Vagina (tissue), 2 donors: Measurements from ENCODE around the gene ZRANB1. TPM values are rescaled to one million over a fixed set of nuclear protein-coding genes. Genes with fewer than 3 reads are reported as not detected.
"Not testable (repeated sequence)": the region's sequence is repeated elsewhere in the genome, so short reads cannot be mapped to it uniquely, and the experiment has no call there.

Experiments
- DNase-seq, 2 donors: peaks; one replicate each; pipeline ENCODE4 v3.0.0-alpha.2; 2017; ENCODE audit errors: extremely low spot score in 2 of 2
- H3K27ac ChIP-seq: fragments of 200-600 bp; sonication (generic); one replicate; pipeline ENCODE4 v1.5.1; 2019
- H3K27me3 ChIP-seq: fragments of 200-600 bp; sonication (generic); one replicate; pipeline ENCODE4 v1.5.1; 2019
- H3K36me3 ChIP-seq, 2 donors: fragments of 200-600 bp; sonication (generic); one replicate each; pipeline ENCODE4 v1.5.1; 2017 to 2019
- H3K4me1 ChIP-seq: fragments of 200-600 bp; sonication (generic); one replicate; pipeline ENCODE4 v1.5.1; 2019
- H3K4me3 ChIP-seq, 2 donors: fragments of 200-600 bp; sonication (generic); 1 replicate in 1 of 2; 2 replicates in 1 of 2; pipeline ENCODE4 v1.5.1; 2016 to 2019
- H3K9me3 ChIP-seq: fragments of 200-600 bp; sonication (generic); one replicate; pipeline ENCODE4 v1.5.1; 2019
- POLR2A ChIP-seq, 2 donors: fragments of 450-650 bp; IDR thresholded peaks; one replicate each; pipeline ENCODE4 v1.6.1; 2017; ENCODE audit warnings: antibody characterized with exemption in 2 of 2, mild to moderate bottlenecking in 2 of 2, moderate library complexity in 2 of 2
- POLR2AphosphoS5 ChIP-seq, 2 donors: sonication (generic); formaldehyde crosslinking; IDR thresholded peaks; one replicate each; pipeline ENCODE4 v1.9.0; 2017; ENCODE audit warnings: antibody characterized with exemption in 2 of 2, mild to moderate bottlenecking in 2 of 2, low read depth in 1 of 2; ENCODE audit not compliant: insufficient read depth in 1 of 2
- intact Hi-C: fragments of 100-400 bp; cut with DNase I; formaldehyde crosslinking; loops from one replicate; pipeline ENCODE4 v1.15.1; 2023
- total RNA-seq: library from RNA; depleted of rRNA; stranded (reverse); fragments of >200 nt; gene quantifications from one replicate; pipeline ENCODE4 v1.2.3, GENCODE V29; 2016
- TF ChIP-seq, protein P1 (sequence below), 3 experiments: fragments of 450-650 bp in 2 of 3; fragments of 200-600 bp in 1 of 3; sonication (generic) in 1 of 3; IDR thresholded peaks; one replicate each; pipeline ENCODE4 v1.5.1; 2017 to 2019; ENCODE audit warnings: antibody characterized with exemption in 3 of 3, mild to moderate bottlenecking in 2 of 3, moderate library complexity in 2 of 3

The ZRANB1 gene
- total RNA-seq, 1 donor from 2014 or later = 23.8 TPM

DNA sequence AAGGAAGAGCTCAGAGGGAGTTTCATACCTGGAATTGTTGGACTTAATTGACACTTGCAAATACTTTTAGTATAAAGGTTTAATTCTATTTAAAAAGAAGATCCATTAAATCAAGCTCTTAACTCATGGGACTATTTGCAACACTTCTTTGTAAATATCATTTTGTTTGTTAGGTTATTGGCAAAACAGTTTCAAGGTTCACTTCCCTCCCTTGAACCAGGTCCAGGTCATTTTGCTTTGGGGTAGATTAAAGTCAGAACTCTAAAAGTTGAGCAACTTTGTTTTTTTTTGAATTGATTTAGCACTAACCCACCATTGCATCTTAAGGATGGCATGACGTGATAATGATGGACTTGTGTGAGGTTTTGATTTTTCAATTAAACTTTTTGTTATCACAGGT lies 45.9 kb downstream of the ZRANB1 start:
- H3K4me1 ChIP-seq = peaks cover 28% of the 10 kb centered on the region
- H3K4me3 ChIP-seq = no peak overlapping the region
- no peaks in the 10 kb centered on the region for H3K27me3 ChIP-seq
- DNase-seq = no peak
- peaks cover 0 to 44% of the 10 kb centered on the region in 2 donors for H3K36me3 ChIP-seq
- TF ChIP-seq, protein P1, sequence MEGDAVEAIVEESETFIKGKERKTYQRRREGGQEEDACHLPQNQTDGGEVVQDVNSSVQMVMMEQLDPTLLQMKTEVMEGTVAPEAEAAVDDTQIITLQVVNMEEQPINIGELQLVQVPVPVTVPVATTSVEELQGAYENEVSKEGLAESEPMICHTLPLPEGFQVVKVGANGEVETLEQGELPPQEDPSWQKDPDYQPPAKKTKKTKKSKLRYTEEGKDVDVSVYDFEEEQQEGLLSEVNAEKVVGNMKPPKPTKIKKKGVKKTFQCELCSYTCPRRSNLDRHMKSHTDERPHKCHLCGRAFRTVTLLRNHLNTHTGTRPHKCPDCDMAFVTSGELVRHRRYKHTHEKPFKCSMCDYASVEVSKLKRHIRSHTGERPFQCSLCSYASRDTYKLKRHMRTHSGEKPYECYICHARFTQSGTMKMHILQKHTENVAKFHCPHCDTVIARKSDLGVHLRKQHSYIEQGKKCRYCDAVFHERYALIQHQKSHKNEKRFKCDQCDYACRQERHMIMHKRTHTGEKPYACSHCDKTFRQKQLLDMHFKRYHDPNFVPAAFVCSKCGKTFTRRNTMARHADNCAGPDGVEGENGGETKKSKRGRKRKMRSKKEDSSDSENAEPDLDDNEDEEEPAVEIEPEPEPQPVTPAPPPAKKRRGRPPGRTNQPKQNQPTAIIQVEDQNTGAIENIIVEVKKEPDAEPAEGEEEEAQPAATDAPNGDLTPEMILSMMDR (IDR thresholded peaks at IDR 0.05) = no peak
- TF ChIP-seq POLR2AphosphoS5 (IDR thresholded peaks at IDR 0.05; ENCODE audit: insufficient read depth in 1 of 2, low read depth in 1 of 2) = no peak
- TF ChIP-seq POLR2A (IDR thresholded peaks at IDR 0.05) = no peak
- H3K27ac ChIP-seq = no peak overlapping the region
- no peaks in the 10 kb centered on the region for H3K9me3 ChIP-seq
- intact Hi-C loops = no loop called here

DNA sequence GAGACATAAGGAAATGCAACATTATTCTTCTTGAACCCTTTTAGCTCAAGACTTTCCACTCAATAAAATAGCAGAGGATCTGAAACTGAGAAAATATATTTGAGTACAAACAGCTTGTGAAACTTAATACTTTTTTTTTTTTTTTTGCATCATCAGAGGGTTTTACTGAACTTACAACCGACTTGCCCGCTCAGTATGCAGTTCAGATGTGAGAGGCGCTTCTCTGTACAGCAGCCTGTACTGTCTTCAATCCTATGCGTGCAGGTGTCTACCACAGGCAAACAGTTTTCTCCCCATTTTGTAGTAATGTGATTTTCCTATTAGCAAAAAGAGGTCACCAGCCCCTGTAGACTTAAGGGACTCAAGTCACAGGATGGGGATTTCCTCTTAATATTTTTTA lies 46.8 kb downstream of the ZRANB1 start:
- H3K36me3 ChIP-seq = peaks cover 0 to 45% of the 10 kb centered on the region in 2 donors
- intact Hi-C loops, H3K9me3 ChIP-seq, H3K27me3 ChIP-seq, H3K27ac ChIP-seq, DNase-seq, H3K4me3 ChIP-seq: not testable (repeated sequence)
- peaks cover 23% of the 10 kb centered on the region for H3K4me1 ChIP-seq

DNA sequence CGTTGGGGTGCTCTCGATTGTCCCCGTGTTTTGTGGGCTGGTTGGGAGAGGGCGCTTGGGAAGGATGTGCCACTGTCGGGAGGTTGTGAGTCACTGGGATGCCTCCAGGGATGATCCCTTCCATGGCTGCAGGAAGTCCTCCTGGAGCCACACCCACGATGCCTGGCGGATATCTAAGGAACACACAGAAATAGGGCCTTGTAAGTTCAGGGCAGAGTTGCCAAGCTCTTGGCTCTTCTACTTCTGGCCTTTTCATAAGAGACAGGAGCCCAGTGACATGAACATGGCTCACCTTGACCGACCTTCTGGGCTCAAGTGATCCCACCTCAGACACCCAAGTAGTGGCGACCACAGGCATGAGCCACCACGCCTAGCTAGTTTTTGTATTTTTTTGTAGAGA lies 47.6 kb downstream of the ZRANB1 start:
- Histone ChIP-seq H3K4me3 (no peak overlapping the region), H3K27ac (peak overlapping the region; percentile 7), H3K27me3 (no peaks in the 10 kb centered on the region), H3K9me3 (no peaks in the 10 kb centered on the region), H3K36me3 (peaks cover 0 to 49% of the 10 kb centered on the region in 2 donors), H3K4me1 (peaks cover 23% of the 10 kb centered on the region)
- intact Hi-C loops = no loop called here
- DNase-seq = no peak
- TF ChIP-seq POLR2A (IDR thresholded peaks at IDR 0.05) = no peak
- TF ChIP-seq, protein P1 (IDR thresholded peaks at IDR 0.05) = no peak
- TF ChIP-seq POLR2AphosphoS5 (IDR thresholded peaks at IDR 0.05; ENCODE audit: insufficient read depth in 1 of 2, low read depth in 1 of 2) = no peak

DNA sequence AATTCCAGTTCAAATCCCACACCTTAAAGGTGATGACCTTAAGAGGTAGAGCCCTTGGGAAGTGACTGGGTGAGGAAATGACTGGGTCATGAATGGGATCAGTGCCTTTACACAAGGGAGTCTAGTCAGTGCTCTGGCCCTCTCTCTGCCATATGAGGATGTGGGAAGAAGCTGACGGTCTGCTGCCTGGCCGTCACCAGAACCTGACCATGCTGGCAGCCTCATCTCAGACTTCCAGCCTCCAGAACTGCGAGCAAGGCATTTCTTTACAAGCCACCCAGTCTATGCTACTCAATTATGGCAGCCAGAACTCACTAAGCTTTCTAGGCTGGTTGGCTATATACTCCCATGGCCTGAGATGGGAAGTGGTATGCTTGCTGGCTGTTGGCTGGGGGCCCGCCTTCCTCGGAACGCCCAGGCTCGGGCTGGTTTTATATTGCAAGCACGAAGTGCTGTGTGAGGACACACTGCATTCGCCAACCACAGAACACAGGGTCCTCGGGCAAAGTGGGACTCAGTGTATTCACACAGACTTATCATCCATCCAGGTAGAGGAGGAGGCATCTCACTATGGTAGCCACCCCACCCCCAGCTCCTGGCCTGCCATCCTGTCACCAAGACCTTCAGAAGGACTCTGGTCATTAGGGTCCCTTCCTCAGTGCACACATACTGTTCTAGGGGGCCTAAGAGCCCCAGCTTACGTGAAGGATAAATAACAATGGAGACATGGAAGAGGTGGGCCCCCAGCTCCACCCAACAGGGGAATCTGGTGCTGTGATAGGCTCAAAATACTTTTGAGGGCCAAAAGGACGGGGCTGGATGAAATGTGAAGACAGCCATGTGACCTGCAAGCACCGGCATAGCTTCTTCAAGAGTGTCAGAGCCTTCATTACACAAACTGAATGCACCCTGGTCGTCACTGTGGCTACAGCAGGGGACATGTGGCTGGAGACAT lies 49.0 kb downstream of the ZRANB1 start:
- intact Hi-C loops = no loop called here
- no peak for DNase-seq
- no peak overlapping the region for H3K4me3 ChIP-seq
- H3K27ac ChIP-seq = peak overlapping the region; percentile 7
- H3K9me3 ChIP-seq = no peaks in the 10 kb centered on the region
- TF ChIP-seq, protein P1 (IDR thresholded peaks at IDR 0.05) = no peak
- TF ChIP-seq POLR2A (IDR thresholded peaks at IDR 0.05) = no peak
- TF ChIP-seq POLR2AphosphoS5 (IDR thresholded peaks at IDR 0.05; ENCODE audit: insufficient read depth in 1 of 2, low read depth in 1 of 2) = no peak
- peaks cover 23% of the 10 kb centered on the region for H3K4me1 ChIP-seq
- peaks cover 0 to 36% of the 10 kb centered on the region in 2 donors for H3K36me3 ChIP-seq
- no peaks in the 10 kb centered on the region for H3K27me3 ChIP-seq

DNA sequence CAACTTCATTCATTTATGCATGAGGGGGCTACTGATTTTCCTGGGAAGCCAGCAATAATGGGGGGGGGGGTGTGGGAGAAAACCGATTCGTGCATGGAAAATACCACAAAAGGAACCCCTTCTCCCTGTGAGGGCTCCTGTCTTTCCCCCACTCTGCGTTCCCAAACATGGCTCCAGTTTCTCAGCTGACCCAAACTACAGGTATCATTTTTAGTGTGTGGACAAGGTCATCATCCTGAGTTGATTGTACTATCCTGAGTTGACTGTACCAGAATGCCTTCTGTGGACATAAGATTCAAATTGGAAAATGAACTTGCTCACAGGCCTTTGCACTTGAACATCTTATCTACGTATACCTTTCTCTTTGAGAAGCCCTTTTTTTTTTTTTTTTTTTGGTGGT lies 49.9 kb downstream of the ZRANB1 start:
- H3K4me3 ChIP-seq = no peak overlapping the region
- DNase-seq = no peak
- peaks cover 23% of the 10 kb centered on the region for H3K4me1 ChIP-seq
- TF ChIP-seq, protein P1 (IDR thresholded peaks at IDR 0.05) = no peak
- intact Hi-C loops = no loop called here
- no peaks in the 10 kb centered on the region for H3K27me3 ChIP-seq
- H3K9me3 ChIP-seq = no peaks in the 10 kb centered on the region
- peaks cover 0 to 41% of the 10 kb centered on the region in 2 donors for H3K36me3 ChIP-seq
- peak overlapping the region; percentile 2 for H3K27ac ChIP-seq
